ENCODE data around the gene FAM72B. TPM values are rescaled to one million over a fixed set of nuclear protein-coding genes. Genes with fewer than 3 reads are reported as not detected.
A peak's percentile ranks its signal among the peaks of the same experiment; 100 is the strongest.
"Not testable (repeated sequence)": the region's sequence is repeated elsewhere in the genome, so short reads cannot be mapped to it uniquely, and the experiment has no call there.

FAM72B gene
- total and polyA plus RNA-seq, 2 experiments from 2014 or later: 1.9 to 3.1 TPM

DNA sequence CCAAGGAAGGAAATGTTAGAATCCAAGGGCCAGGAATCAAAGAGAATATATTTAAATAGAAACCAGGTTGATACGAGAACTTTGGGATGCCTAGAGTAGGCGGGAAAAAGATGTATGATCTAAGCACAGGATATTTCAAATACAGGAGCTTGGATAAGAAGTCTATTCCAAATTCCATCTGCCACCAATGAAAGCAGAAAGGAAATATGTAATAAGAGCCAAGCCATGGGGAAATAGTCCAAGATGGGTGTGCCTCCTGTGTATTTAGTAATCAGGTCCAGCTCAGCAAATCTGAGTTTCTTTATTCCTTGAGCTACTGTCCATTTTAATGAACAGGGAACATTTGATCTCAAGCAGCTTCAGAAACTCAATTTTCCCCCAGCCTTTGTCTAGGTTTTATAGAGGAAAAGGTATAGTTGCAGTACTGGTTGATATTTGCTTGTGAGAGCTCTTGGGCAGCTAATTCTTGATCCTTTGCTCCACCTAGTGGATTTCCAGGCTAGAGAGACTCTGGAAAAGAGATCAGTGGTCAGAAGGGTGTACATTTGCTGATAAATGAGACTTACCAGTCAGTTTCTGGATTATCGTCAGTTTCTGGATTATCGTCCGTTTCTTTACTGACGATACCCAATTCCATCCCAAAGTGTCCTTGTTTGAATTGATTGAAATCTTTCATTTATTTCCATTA, 28.3 kb downstream of the FAM72B start:
- H3K9me3 ChIP-seq (ENCODE audit: low read depth); H3K27ac ChIP-seq; H4K20me1 ChIP-seq (ENCODE audit: insufficient read depth); in situ Hi-C loops (cut with MboI); H2AFZ ChIP-seq; H3K4me1 ChIP-seq (ENCODE audit: insufficient read depth); H3K9me2 ChIP-seq (ENCODE audit: insufficient read depth); H3K79me2 ChIP-seq (ENCODE audit: insufficient read depth); H3K4me3 ChIP-seq; H3K27me3 ChIP-seq (replicated peaks; ENCODE audit: insufficient read depth); H3K36me3 ChIP-seq (ENCODE audit: low read depth); H3K9ac ChIP-seq; H3F3A ChIP-seq (ENCODE audit: insufficient read depth); H3K4me2 ChIP-seq (ENCODE audit: unreplicated experiment): not testable (repeated sequence)
- peak; percentile 47 for DNase-seq
- 31 to 34% methylated on average over 6 of the region's 6 CpGs for WGBS, 2 experiments (ENCODE audit: low coverage in 1 of 2, low lambda C conversion rate in 2 of 2, missing lambda C conversion rate in 2 of 2)

DNA sequence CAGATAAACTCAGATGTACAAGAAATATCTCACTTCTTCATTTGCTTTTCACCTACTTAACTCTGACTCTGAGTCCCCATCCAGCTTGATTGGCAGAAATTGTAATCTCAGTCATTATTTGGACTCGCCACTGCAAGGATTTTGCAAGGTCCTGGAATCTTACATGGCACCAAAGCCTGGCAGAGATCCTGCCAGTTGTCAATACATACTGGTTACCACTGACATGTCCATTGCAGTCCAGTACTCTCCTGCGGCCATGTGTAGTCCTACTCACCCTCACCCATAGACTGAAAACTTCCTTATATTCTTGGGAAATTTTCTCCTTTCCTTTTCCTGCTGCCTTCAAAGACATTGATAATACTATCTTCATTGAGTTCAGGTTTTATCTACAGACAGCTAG, 29.3 kb downstream of the FAM72B start:
- H3K27me3 ChIP-seq (replicated peaks; ENCODE audit: insufficient read depth); H3K9me2 ChIP-seq (ENCODE audit: insufficient read depth); H2AFZ ChIP-seq; H3K9me3 ChIP-seq (ENCODE audit: low read depth); H3K4me2 ChIP-seq (ENCODE audit: unreplicated experiment); H3K9ac ChIP-seq; H3K4me3 ChIP-seq; H3K79me2 ChIP-seq (ENCODE audit: insufficient read depth); H3K36me3 ChIP-seq (ENCODE audit: low read depth); DNase-seq; H3F3A ChIP-seq (ENCODE audit: insufficient read depth); H3K27ac ChIP-seq; in situ Hi-C loops (cut with MboI); H4K20me1 ChIP-seq (ENCODE audit: insufficient read depth); H3K4me1 ChIP-seq (ENCODE audit: insufficient read depth): not testable (repeated sequence)
- WGBS, 2 experiments (ENCODE audit: low coverage in 1 of 2, low lambda C conversion rate in 2 of 2, missing lambda C conversion rate in 2 of 2): 91 to 94% methylated on average over 1 of the region's 2 CpGs

GRCh38 chr1:121152788-121153187, 31.4 kb downstream of the FAM72B start:
- DNase-seq; H4K20me1 ChIP-seq (ENCODE audit: insufficient read depth); H3K27ac ChIP-seq; in situ Hi-C loops (cut with MboI); H3F3A ChIP-seq (ENCODE audit: insufficient read depth); H3K4me2 ChIP-seq (ENCODE audit: unreplicated experiment); H3K9me3 ChIP-seq (ENCODE audit: low read depth); H3K9ac ChIP-seq; H3K79me2 ChIP-seq (ENCODE audit: insufficient read depth); H3K9me2 ChIP-seq (ENCODE audit: insufficient read depth); H3K4me1 ChIP-seq (ENCODE audit: insufficient read depth); H2AFZ ChIP-seq; H3K36me3 ChIP-seq (ENCODE audit: low read depth); H3K27me3 ChIP-seq (replicated peaks; ENCODE audit: insufficient read depth); H3K4me3 ChIP-seq: not testable (repeated sequence)

GRCh38 chr1:121151294-121151693, 32.8 kb downstream of the FAM72B start:
- H4K20me1 ChIP-seq (ENCODE audit: insufficient read depth); H3K4me1 ChIP-seq (ENCODE audit: insufficient read depth); H3K27ac ChIP-seq; H3F3A ChIP-seq (ENCODE audit: insufficient read depth); H3K9me3 ChIP-seq (ENCODE audit: low read depth); H3K4me2 ChIP-seq (ENCODE audit: unreplicated experiment); H3K79me2 ChIP-seq (ENCODE audit: insufficient read depth); H3K27me3 ChIP-seq (replicated peaks; ENCODE audit: insufficient read depth); H3K9me2 ChIP-seq (ENCODE audit: insufficient read depth); H2AFZ ChIP-seq; DNase-seq; H3K4me3 ChIP-seq; in situ Hi-C loops (cut with MboI); H3K36me3 ChIP-seq (ENCODE audit: low read depth); H3K9ac ChIP-seq: not testable (repeated sequence)
- 58 to 80% methylated on average over 1 of the region's 1 CpG for WGBS, 2 experiments (ENCODE audit: low coverage in 1 of 2, low lambda C conversion rate in 2 of 2, missing lambda C conversion rate in 2 of 2)

DNA sequence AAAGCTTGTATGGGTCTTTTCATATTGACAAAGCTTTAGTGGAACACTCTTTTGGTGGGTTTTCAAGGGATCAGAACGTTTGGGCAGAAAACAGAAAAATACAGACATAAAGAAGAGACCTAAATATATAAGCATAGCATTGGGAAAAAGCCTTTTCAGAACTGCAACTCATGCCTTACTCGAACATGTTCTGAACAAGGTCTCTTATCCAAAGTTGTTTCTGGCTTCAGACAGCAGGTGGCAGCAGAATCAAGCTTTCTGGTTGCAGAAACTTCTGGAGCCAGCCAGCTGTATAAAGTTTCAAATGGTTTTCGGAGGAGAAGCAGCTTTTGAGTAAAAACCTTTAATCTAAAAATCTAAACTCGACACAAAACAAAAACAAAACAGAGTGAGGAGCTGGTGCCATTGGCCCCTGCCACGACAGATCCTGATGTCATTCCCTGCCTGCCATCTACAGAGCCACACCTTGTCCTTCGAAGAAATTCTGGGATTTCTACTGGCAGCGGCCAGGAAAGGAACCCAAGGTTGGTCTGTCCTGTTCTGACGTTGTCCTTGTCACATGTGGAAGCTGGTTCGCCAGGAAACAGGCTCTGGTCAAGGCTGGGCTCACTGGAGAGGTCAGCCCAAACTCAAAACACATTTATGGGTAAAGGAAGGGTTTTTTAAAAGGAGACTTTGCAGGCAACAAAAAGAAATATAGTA, 35.5 kb downstream of the FAM72B start:
- WGBS, 2 experiments (ENCODE audit: low coverage in 1 of 2, low lambda C conversion rate in 2 of 2, missing lambda C conversion rate in 2 of 2): 0 to 8% methylated on average over 2 of the region's 9 CpGs
- H3K9ac ChIP-seq; DNase-seq; H3F3A ChIP-seq (ENCODE audit: insufficient read depth); H2AFZ ChIP-seq; H3K36me3 ChIP-seq (ENCODE audit: low read depth); H3K9me3 ChIP-seq (ENCODE audit: low read depth); H3K9me2 ChIP-seq (ENCODE audit: insufficient read depth); H3K4me3 ChIP-seq; H3K27ac ChIP-seq; H3K27me3 ChIP-seq (replicated peaks; ENCODE audit: insufficient read depth); in situ Hi-C loops (cut with MboI); H3K4me1 ChIP-seq (ENCODE audit: insufficient read depth); H3K4me2 ChIP-seq (ENCODE audit: unreplicated experiment); H3K79me2 ChIP-seq (ENCODE audit: insufficient read depth); H4K20me1 ChIP-seq (ENCODE audit: insufficient read depth): not testable (repeated sequence)

GRCh38 chr1:121140393-121140792, 43.7 kb downstream of the FAM72B start:
- H2AFZ ChIP-seq; DNase-seq; H3K9ac ChIP-seq; H3K9me2 ChIP-seq (ENCODE audit: insufficient read depth); H3K27me3 ChIP-seq (replicated peaks; ENCODE audit: insufficient read depth); H3K36me3 ChIP-seq (ENCODE audit: low read depth); H3K4me1 ChIP-seq (ENCODE audit: insufficient read depth); H3F3A ChIP-seq (ENCODE audit: insufficient read depth); H3K27ac ChIP-seq; H3K9me3 ChIP-seq (ENCODE audit: low read depth); H3K4me2 ChIP-seq (ENCODE audit: unreplicated experiment); in situ Hi-C loops (cut with MboI); H4K20me1 ChIP-seq (ENCODE audit: insufficient read depth); H3K4me3 ChIP-seq; H3K79me2 ChIP-seq (ENCODE audit: insufficient read depth): not testable (repeated sequence)
- no CpG with 5 or more reads among the region's 6 CpGs for WGBS, 2 experiments (ENCODE audit: low coverage in 1 of 2, low lambda C conversion rate in 2 of 2, missing lambda C conversion rate in 2 of 2)

DNA sequence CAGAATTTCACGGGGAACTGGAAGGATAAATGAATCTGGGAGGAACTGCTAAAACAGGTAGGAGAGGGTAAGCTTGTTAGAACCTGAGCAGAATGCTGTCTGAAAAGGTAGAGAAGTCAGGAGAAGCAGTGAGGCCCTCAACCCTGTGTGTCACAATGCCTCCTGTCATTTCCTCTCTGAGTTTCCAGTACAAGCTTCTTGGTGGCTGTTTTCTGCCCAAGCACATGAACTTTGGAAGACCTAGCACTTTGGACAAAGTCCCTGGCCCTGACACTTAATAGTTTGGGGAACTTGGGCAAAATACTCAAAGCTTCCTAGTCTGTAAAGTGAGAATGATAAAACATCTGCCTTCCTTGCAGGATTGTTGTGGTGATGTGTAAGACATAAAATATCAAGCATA, 52.6 kb downstream of the FAM72B start:
- H3K9ac ChIP-seq; H3K79me2 ChIP-seq (ENCODE audit: insufficient read depth); H3K4me1 ChIP-seq (ENCODE audit: insufficient read depth); H3F3A ChIP-seq (ENCODE audit: insufficient read depth); H4K20me1 ChIP-seq (ENCODE audit: insufficient read depth); H3K4me3 ChIP-seq; H3K27me3 ChIP-seq (replicated peaks; ENCODE audit: insufficient read depth); H3K4me2 ChIP-seq (ENCODE audit: unreplicated experiment); H3K27ac ChIP-seq; DNase-seq; H3K36me3 ChIP-seq (ENCODE audit: low read depth); in situ Hi-C loops (cut with MboI); H2AFZ ChIP-seq; H3K9me2 ChIP-seq (ENCODE audit: insufficient read depth); H3K9me3 ChIP-seq (ENCODE audit: low read depth): not testable (repeated sequence)
- WGBS, 2 experiments (ENCODE audit: low coverage in 1 of 2, low lambda C conversion rate in 2 of 2, missing lambda C conversion rate in 2 of 2): no CpG with 5 or more reads among the region's 1 CpG

DNA sequence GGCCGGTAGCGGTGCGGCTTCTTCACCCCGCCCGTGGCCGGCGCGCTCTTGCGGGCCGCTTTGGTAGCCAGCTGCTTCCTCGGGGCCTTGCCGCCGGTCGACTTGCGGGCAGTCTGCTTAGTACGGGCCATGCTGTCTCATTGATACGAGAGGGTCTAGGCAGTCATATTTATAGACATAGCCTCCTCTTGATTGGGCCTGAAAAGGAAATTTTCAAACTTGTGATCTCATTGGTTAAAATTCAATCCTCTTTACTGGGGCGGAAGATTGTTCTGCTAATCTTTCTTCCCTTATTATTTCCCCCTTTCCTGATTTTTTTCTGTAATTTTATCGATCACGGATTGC, 65.7 kb downstream of the FAM72B start:
- WGBS, 2 experiments (ENCODE audit: low coverage in 1 of 2, low lambda C conversion rate in 2 of 2, missing lambda C conversion rate in 2 of 2): 1 to 10% methylated on average over 14 to 19 of the region's 20 CpGs
- Histone ChIP-seq H3K9ac (peak overlapping the region; percentile 69), H2AFZ (peak overlapping the region; percentile 79), H3K4me2 (ENCODE audit: unreplicated experiment) (peak overlapping the region; percentile 65), H3K4me3 (peak overlapping the region; percentile 66), H3K27ac (peak overlapping the region; percentile 67; the same call in 1 of the 2 replicates)
- H3K9me3 ChIP-seq (ENCODE audit: low read depth); H4K20me1 ChIP-seq (ENCODE audit: insufficient read depth); H3K27me3 ChIP-seq (replicated peaks; ENCODE audit: insufficient read depth); H3K9me2 ChIP-seq (ENCODE audit: insufficient read depth); H3K79me2 ChIP-seq (ENCODE audit: insufficient read depth); H3K36me3 ChIP-seq (ENCODE audit: low read depth); H3K4me1 ChIP-seq (ENCODE audit: insufficient read depth); in situ Hi-C loops (cut with MboI); H3F3A ChIP-seq (ENCODE audit: insufficient read depth): not testable (repeated sequence)
- peak; percentile 8 for DNase-seq

Data from GM23248 (cell line).